Liver (tissue), 3 donors: ENCODE data around the gene DLX4.

Experiments
- ATF3 ChIP-seq: IDR thresholded peaks from 2 replicates; pipeline ENCODE4 v1.6.1; 2016; ENCODE audit warnings: antibody characterized with exemption
- EGR1 ChIP-seq, 2 donors: IDR thresholded peaks; 2 replicates each; pipeline ENCODE4 v1.6.1; 2016 to 2018; ENCODE audit warnings: antibody characterized with exemption in 2 of 2, low read depth in 2 of 2
- FOXA1 ChIP-seq: IDR thresholded peaks from 2 replicates; pipeline ENCODE4 v1.6.1; 2016; ENCODE audit warnings: antibody characterized with exemption
- GABPA ChIP-seq, 2 donors: IDR thresholded peaks in 1 of 2; conservative IDR thresholded peaks in 1 of 2; 2 replicates each; pipeline ENCODE4 v1.6.1; 2016; ENCODE audit warnings: antibody characterized with exemption in 2 of 2, mild to moderate bottlenecking in 1 of 2, moderate library complexity in 1 of 2
- HNF4A ChIP-seq, 2 donors: conservative IDR thresholded peaks; 2 replicates each; pipeline ENCODE4 v1.6.1; 2016; ENCODE audit warnings: antibody characterized with exemption in 2 of 2, mild to moderate bottlenecking in 2 of 2
- JUND ChIP-seq, 2 donors: IDR thresholded peaks; 2 replicates each; pipeline ENCODE4 v1.6.1; 2016; ENCODE audit warnings: antibody characterized with exemption in 2 of 2
- RAD21 ChIP-seq, 2 donors: IDR thresholded peaks; 2 replicates each; pipeline ENCODE4 v1.6.1; 2016; ENCODE audit warnings: antibody characterized with exemption in 2 of 2, mild to moderate bottlenecking in 2 of 2
- RXRA ChIP-seq, 2 donors: IDR thresholded peaks; 2 replicates each; pipeline ENCODE4 v1.6.1; 2017 to 2018; ENCODE audit warnings: antibody characterized with exemption in 2 of 2, mild to moderate bottlenecking in 1 of 2
- SP1 ChIP-seq: IDR thresholded peaks from 2 replicates; pipeline ENCODE4 v1.6.1; 2018; ENCODE audit warnings: antibody characterized with exemption, mild to moderate bottlenecking
- TAF1 ChIP-seq: conservative IDR thresholded peaks from 2 replicates; pipeline ENCODE4 v1.6.1; 2016; ENCODE audit warnings: antibody characterized with exemption, mild to moderate bottlenecking
- YY1 ChIP-seq: IDR thresholded peaks from 2 replicates; pipeline ENCODE4 v1.6.1; 2016; ENCODE audit warnings: antibody characterized with exemption, mild to moderate bottlenecking
- TF ChIP-seq, protein P1 (sequence below): IDR thresholded peaks from 2 replicates; pipeline ENCODE4 v1.6.1; 2016; ENCODE audit warnings: antibody characterized with exemption, mild to moderate bottlenecking
- TF ChIP-seq, protein P2 (sequence below): fragments of 150-350 bp; IDR thresholded peaks from 2 replicates; pipeline ENCODE4 v1.5.1; 2017; ENCODE audit warnings: improper control_type of control experiment, low read depth, low read length; ENCODE audit not compliant: missing input control
- donor health status: healthy.
- donor health status: healthy.

DNA sequence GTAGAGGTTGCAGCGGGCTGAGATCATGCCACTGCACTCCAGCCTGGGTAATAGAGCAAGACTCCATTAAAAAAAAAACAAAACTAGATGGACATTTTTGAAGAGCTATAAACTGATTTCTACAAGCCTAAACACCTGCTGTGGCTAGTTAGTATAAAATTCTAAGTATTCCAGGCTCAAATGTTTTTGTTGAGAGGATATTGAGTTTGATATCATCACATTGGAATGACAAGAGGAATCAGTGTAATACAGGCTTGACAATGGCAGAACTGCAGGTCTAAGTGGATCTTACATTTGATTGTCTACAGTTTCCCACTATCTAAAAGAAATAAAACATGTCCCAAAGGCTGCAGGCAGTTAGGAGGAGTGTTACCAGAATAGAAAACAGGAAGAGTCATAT lies 49.9 kb downstream of the DLX4 start:
- TF ChIP-seq, protein P1, sequence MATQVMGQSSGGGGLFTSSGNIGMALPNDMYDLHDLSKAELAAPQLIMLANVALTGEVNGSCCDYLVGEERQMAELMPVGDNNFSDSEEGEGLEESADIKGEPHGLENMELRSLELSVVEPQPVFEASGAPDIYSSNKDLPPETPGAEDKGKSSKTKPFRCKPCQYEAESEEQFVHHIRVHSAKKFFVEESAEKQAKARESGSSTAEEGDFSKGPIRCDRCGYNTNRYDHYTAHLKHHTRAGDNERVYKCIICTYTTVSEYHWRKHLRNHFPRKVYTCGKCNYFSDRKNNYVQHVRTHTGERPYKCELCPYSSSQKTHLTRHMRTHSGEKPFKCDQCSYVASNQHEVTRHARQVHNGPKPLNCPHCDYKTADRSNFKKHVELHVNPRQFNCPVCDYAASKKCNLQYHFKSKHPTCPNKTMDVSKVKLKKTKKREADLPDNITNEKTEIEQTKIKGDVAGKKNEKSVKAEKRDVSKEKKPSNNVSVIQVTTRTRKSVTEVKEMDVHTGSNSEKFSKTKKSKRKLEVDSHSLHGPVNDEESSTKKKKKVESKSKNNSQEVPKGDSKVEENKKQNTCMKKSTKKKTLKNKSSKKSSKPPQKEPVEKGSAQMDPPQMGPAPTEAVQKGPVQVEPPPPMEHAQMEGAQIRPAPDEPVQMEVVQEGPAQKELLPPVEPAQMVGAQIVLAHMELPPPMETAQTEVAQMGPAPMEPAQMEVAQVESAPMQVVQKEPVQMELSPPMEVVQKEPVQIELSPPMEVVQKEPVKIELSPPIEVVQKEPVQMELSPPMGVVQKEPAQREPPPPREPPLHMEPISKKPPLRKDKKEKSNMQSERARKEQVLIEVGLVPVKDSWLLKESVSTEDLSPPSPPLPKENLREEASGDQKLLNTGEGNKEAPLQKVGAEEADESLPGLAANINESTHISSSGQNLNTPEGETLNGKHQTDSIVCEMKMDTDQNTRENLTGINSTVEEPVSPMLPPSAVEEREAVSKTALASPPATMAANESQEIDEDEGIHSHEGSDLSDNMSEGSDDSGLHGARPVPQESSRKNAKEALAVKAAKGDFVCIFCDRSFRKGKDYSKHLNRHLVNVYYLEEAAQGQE, result no peak
- TF ChIP-seq YY1 (no peak), SP1 (no peak), RAD21 (IDR thresholded peaks at IDR 0.05) (no peak), GABPA (IDR thresholded peaks at IDR 0.05 in 1 of 2, conservative IDR thresholded peaks at IDR 0.05 in 1 of 2) (no peak), JUND (IDR thresholded peaks at IDR 0.05) (no peak), EGR1 (IDR thresholded peaks at IDR 0.05; ENCODE audit: low read depth in 2 of 2) (no peak), TAF1 (no peak), ATF3 (no peak), FOXA1 (no peak), HNF4A (conservative IDR thresholded peaks at IDR 0.05) (no peak), RXRA (IDR thresholded peaks at IDR 0.05) (no peak)
- TF ChIP-seq, protein P2, sequence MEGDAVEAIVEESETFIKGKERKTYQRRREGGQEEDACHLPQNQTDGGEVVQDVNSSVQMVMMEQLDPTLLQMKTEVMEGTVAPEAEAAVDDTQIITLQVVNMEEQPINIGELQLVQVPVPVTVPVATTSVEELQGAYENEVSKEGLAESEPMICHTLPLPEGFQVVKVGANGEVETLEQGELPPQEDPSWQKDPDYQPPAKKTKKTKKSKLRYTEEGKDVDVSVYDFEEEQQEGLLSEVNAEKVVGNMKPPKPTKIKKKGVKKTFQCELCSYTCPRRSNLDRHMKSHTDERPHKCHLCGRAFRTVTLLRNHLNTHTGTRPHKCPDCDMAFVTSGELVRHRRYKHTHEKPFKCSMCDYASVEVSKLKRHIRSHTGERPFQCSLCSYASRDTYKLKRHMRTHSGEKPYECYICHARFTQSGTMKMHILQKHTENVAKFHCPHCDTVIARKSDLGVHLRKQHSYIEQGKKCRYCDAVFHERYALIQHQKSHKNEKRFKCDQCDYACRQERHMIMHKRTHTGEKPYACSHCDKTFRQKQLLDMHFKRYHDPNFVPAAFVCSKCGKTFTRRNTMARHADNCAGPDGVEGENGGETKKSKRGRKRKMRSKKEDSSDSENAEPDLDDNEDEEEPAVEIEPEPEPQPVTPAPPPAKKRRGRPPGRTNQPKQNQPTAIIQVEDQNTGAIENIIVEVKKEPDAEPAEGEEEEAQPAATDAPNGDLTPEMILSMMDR, result no peak
